ENCODE results near the gene LAMA2.

The LAMA2 gene

GRCh38 chr6:129031051-129031599, 148.2 kb downstream of the LAMA2 start:
- no peak for TF ChIP-seq CTCF (conservative IDR thresholded peaks at IDR 0.05; ENCODE audit: low read depth, low read length)
- peak; percentile 85 for DNase-seq (ENCODE audit: low read depth)
- no peak overlapping the region for H3K4me3 ChIP-seq (ENCODE audit: low read depth, low read length)

DNA sequence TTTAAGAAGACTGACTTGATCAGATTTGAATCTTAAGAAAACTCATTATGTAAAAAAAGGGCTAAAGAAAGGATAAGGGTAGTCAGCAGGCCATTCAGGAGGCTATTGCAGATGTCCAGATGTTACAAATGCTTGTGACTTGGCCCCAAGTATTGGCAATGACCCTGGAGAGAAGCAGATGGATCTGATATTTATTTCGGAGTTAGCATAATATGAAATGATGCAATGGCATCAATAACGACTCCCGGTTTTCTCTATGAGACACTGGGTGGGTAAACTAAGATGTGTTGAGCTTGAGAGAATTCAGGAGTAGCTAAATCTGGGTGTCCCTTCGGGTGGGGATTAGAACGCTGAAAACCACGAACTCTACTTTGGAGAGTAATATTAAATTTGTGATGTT, 149.7 kb downstream of the LAMA2 start:
- no peak for DNase-seq (ENCODE audit: low read depth)
- TF ChIP-seq CTCF (conservative IDR thresholded peaks at IDR 0.05; ENCODE audit: low read depth, low read length), result no peak
- H3K4me3 ChIP-seq (ENCODE audit: low read depth, low read length), result no peak overlapping the region

DNA sequence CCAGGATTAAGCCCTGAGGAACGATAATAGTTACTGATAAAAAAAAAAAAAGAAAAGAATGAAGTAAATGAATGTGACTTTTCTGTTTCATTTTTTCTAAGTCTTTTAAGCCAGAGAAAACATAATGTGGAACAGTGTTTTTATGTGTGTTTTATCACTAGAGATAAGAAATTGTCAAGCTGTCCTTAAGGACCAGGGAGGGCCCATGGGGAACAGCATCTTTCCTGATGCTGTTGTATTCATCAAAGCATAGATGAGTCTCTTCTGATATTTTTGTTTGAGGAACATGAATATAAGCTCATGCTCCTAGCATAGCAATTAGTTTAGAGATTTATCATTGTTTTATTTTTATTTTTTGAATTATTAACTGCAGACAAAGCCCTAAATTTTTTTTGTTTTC, 150.2 kb downstream of the LAMA2 start:
- H3K4me3 ChIP-seq (ENCODE audit: low read depth, low read length), result no peak overlapping the region
- no peak for DNase-seq (ENCODE audit: low read depth)
- TF ChIP-seq CTCF (conservative IDR thresholded peaks at IDR 0.05; ENCODE audit: low read depth, low read length), result no peak

GRCh38 chr6:129033581-129033980, 150.6 kb downstream of the LAMA2 start:
- no peak for TF ChIP-seq CTCF (conservative IDR thresholded peaks at IDR 0.05; ENCODE audit: low read depth, low read length)
- H3K4me3 ChIP-seq (ENCODE audit: low read depth, low read length), result no peak overlapping the region
- no peak for DNase-seq (ENCODE audit: low read depth)

DNA sequence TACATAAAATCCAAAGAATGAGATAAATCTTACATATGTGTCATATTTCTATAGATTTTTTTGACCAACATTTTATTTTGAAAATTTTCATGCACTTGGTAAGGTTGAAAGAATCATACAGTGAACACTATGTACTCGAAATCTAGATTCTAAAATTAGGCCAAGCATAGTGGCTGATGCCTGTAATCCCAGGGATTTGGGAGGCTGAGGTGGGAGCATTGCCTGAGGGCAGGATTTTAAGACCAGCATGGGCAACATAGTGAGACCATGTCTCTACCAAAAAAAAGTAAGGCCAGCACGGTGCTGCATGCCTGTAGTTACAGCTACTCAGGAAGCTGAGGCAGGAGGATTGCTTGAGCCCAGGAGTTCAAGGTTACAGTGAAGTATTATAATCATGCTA, 158.6 kb downstream of the LAMA2 start:
- DNase-seq (ENCODE audit: low read depth), result no peak
- TF ChIP-seq CTCF (conservative IDR thresholded peaks at IDR 0.05; ENCODE audit: low read depth, low read length), result no peak
- H3K4me3 ChIP-seq (ENCODE audit: low read depth, low read length), result no peak overlapping the region

GRCh38 chr6:129046526-129046925, 163.6 kb downstream of the LAMA2 start:
- no peak for TF ChIP-seq CTCF (conservative IDR thresholded peaks at IDR 0.05; ENCODE audit: low read depth, low read length)
- DNase-seq (ENCODE audit: low read depth), result peak; percentile 19
- H3K4me3 ChIP-seq (ENCODE audit: low read depth, low read length), result no peak overlapping the region

DNA sequence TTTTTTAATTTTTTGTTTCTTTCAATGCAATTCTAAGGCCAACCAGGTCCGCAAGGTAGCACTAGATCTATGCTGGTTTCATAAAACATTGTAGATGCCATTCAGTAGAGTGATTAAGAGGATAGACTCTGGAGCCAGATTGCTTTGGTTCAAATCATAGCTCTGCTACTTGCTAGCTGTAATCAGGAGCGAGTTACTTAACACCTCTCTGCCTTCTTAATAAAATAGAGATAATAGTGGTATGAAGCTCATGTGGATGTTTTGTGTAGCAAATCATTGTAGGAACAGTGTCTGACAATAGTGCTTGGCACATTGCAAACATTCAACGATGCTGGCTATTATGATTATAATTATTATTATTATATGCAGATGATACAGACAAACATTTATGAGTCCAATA, 164.9 kb downstream of the LAMA2 start:
- no peak for DNase-seq (ENCODE audit: low read depth)
- TF ChIP-seq CTCF (conservative IDR thresholded peaks at IDR 0.05; ENCODE audit: low read depth, low read length), result no peak
- H3K4me3 ChIP-seq (ENCODE audit: low read depth, low read length), result no peak overlapping the region

Measured in choroid plexus epithelial cell (primary cell).